Mesendoderm (in vitro differentiated cells): Measurements from ENCODE around the gene SLCO4A1.

ENCODE experiments used
- DNase-seq: peaks from one replicate; pipeline ENCODE4 v3.0.0; 2013
- H2AK5ac ChIP-seq: 2 replicates; pipeline ENCODE4 v1.6.1; 2013; ENCODE audit warnings: low read length, inconsistent platforms
- H2BK120ac ChIP-seq: 2 replicates; pipeline ENCODE4 v1.6.1; 2013; ENCODE audit warnings: low read depth, mild to moderate bottlenecking, low read length, moderate library complexity, mixed read lengths
- H2BK15ac ChIP-seq: replicated peaks from 2 replicates; pipeline ENCODE4 v1.6.1; 2013; ENCODE audit warnings: low read depth, mild to moderate bottlenecking, moderate library complexity
- H2BK5ac ChIP-seq: 2 replicates; pipeline ENCODE4 v1.6.1; 2013; ENCODE audit warnings: low read length, inconsistent platforms
- H3K18ac ChIP-seq: 2 replicates; pipeline ENCODE4 v1.6.1; 2013; ENCODE audit warnings: mild to moderate bottlenecking, low read length, mixed read lengths
- H3K23ac ChIP-seq: one replicate; pipeline ENCODE4 v1.6.1; 2013; ENCODE audit warnings: low read length
- H3K27ac ChIP-seq: 2 replicates; pipeline ENCODE4 v1.5.1; 2013; ENCODE audit warnings: low read depth, mild to moderate bottlenecking, inconsistent platforms, low read length, moderate library complexity
- H3K27me3 ChIP-seq: 2 replicates; pipeline ENCODE4 v1.6.1; 2013; ENCODE audit warnings: low read length, control low read depth, mild to moderate bottlenecking, inconsistent platforms; ENCODE audit not compliant: insufficient read depth, poor library complexity
- H3K36me3 ChIP-seq: 2 replicates; pipeline ENCODE4 v1.6.1; 2013; ENCODE audit warnings: low read length, inconsistent platforms; ENCODE audit not compliant: control insufficient read depth, insufficient read depth
- H3K4ac ChIP-seq: one replicate; pipeline ENCODE4 v1.6.1; 2013; ENCODE audit warnings: low read depth, mild to moderate bottlenecking, low read length, moderate library complexity
- H3K4me1 ChIP-seq: 2 replicates; pipeline ENCODE4 v1.6.1; 2013; ENCODE audit warnings: low read depth, low read length, inconsistent platforms; ENCODE audit not compliant: control insufficient read depth
- H3K4me2 ChIP-seq: 2 replicates; pipeline ENCODE4 v1.6.1; 2013; ENCODE audit warnings: low read length
- H3K4me3 ChIP-seq: 2 replicates; pipeline ENCODE4 v1.5.1; 2013; ENCODE audit warnings: mild to moderate bottlenecking, low read length
- H3K56ac ChIP-seq: one replicate; pipeline ENCODE4 v1.6.1; 2013; ENCODE audit warnings: low read length
- H3K79me1 ChIP-seq: 2 replicates; pipeline ENCODE4 v1.6.1; 2013; ENCODE audit warnings: low read length, inconsistent platforms
- H3K79me2 ChIP-seq: 2 replicates; pipeline ENCODE4 v1.6.1; 2013; ENCODE audit warnings: mild to moderate bottlenecking, low read length; ENCODE audit not compliant: control insufficient read depth, insufficient read depth
- H3K9ac ChIP-seq: 2 replicates; pipeline ENCODE4 v1.6.1; 2013; ENCODE audit warnings: low read length, inconsistent platforms
- H4K5ac ChIP-seq: one replicate; pipeline ENCODE4 v1.6.1; 2013; ENCODE audit warnings: low read length
- H4K8ac ChIP-seq: one replicate; pipeline ENCODE4 v1.6.1; 2013; ENCODE audit warnings: low read depth, mild to moderate bottlenecking, control low read depth, low read length, moderate library complexity
- WGBS: extraction: QIAGEN DNeasy Blood & Tissue Kit; methylation state at CpG from one replicate; pipeline ENCODE4 v1.1.7; 2013; ENCODE audit warnings: low lambda C conversion rate, missing lambda C conversion rate; ENCODE audit not compliant: insufficient coverage; ENCODE audit errors: extremely low coverage; 5-methylcytosine and 5-hydroxymethylcytosine counted together

Gene SLCO4A1

GRCh38 chr20:62694868-62695267 is 52.6 kb downstream of the SLCO4A1 start:
- WGBS = no CpG with 5 or more reads among the region's 15 CpGs
- H3K79me1 ChIP-seq = no peaks in the 10 kb centered on the region
- no peak for DNase-seq

GRCh38 chr20:62695448-62696414 is 53.4 kb downstream of the SLCO4A1 start:
- Histone ChIP-seq H3K18ac (no peak overlapping the region), H3K9ac (no peak overlapping the region), H3K23ac (no peak overlapping the region), H4K8ac (no peak overlapping the region), H3K4me3 (no peak overlapping the region), H3K4me2 (no peak overlapping the region), H3K27me3 (no peaks in the 10 kb centered on the region), H3K36me3 (no peaks in the 10 kb centered on the region), H3K27ac (no peak overlapping the region), H2BK120ac (no peak overlapping the region), H2BK5ac (no peak overlapping the region), H3K4me1 (no peaks in the 10 kb centered on the region), H4K5ac (no peak overlapping the region), H3K79me2 (no peaks in the 10 kb centered on the region), H2AK5ac (no peak overlapping the region), H2BK15ac (no peak overlapping the region), H3K4ac (no peak overlapping the region), H3K79me1 (no peaks in the 10 kb centered on the region), H3K56ac (no peak overlapping the region)
- no peak for DNase-seq
- WGBS = no CpG with 5 or more reads among the region's 32 CpGs

More at GRCh38 chr20:62694868-62695267, 52.6 kb downstream of the SLCO4A1 start:
- Histone ChIP-seq H3K27ac (no peak overlapping the region), H2BK5ac (no peak overlapping the region), H3K9ac (no peak overlapping the region), H3K4me3 (no peak overlapping the region), H3K79me2 (no peaks in the 10 kb centered on the region), H3K23ac (no peak overlapping the region), H3K27me3 (no peaks in the 10 kb centered on the region), H2BK15ac (no peak overlapping the region), H3K18ac (no peak overlapping the region), H3K4me2 (no peak overlapping the region), H3K4ac (no peak overlapping the region), H3K56ac (no peak overlapping the region), H3K4me1 (no peaks in the 10 kb centered on the region), H2AK5ac (no peak overlapping the region), H3K36me3 (no peaks in the 10 kb centered on the region), H4K8ac (no peak overlapping the region), H2BK120ac (no peak overlapping the region), H4K5ac (no peak overlapping the region)

GRCh38 chr20:62696434-62696957 is 54.2 kb downstream of the SLCO4A1 start:
- H2BK120ac ChIP-seq = no peak overlapping the region
- no peak overlapping the region for H4K8ac ChIP-seq
- H3K9ac ChIP-seq = no peak overlapping the region
- H2BK5ac ChIP-seq = no peak overlapping the region
- no peak overlapping the region for H4K5ac ChIP-seq
- H3K4me3 ChIP-seq = no peak overlapping the region
- H3K4ac ChIP-seq = no peak overlapping the region
- no peak overlapping the region for H3K27ac ChIP-seq
- no peak overlapping the region for H3K56ac ChIP-seq
- H3K4me1 ChIP-seq = no peaks in the 10 kb centered on the region
- no peak overlapping the region for H3K4me2 ChIP-seq
- H2AK5ac ChIP-seq = no peak overlapping the region
- no peaks in the 10 kb centered on the region for H3K79me2 ChIP-seq
- H3K79me1 ChIP-seq = no peaks in the 10 kb centered on the region
- no peak for DNase-seq
- WGBS = no CpG with 5 or more reads among the region's 16 CpGs
- H2BK15ac ChIP-seq = no peak overlapping the region
- H3K23ac ChIP-seq = no peak overlapping the region
- no peak overlapping the region for H3K18ac ChIP-seq
- no peaks in the 10 kb centered on the region for H3K27me3 ChIP-seq
- no peaks in the 10 kb centered on the region for H3K36me3 ChIP-seq

- H3K18ac ChIP-seq = no peak overlapping the region
Observed at GRCh38 chr20:62696989-62697388, 54.7 kb downstream of the SLCO4A1 start.

DNA sequence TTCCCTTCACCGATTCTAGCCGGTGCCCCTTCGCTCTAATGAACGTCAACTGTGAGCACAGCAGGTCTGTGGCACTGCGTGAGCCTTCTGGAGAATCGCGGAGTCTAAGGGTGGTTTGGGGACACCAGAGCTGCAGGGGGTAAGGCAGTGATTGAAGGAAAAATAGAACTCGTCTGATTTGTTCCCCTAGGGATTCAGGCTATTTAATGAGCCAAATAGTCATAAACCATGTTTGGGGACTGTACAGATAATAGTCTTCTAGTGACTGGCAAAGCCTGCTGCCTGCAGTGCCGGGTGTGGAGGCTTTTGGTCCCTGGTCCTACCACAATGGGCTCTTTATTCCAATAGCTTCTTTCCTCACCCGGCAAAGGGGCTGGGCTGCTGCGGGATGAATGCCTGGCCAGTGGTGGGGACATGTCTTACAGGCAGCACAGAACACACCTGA is 55.2 kb downstream of the SLCO4A1 start:
- H2AK5ac ChIP-seq = no peak overlapping the region
- no peak overlapping the region for H2BK5ac ChIP-seq
- no peaks in the 10 kb centered on the region for H3K79me2 ChIP-seq
- H3K4me2 ChIP-seq = no peak overlapping the region
- no peak overlapping the region for H3K9ac ChIP-seq
- H3K4ac ChIP-seq = no peak overlapping the region
- no peak overlapping the region for H3K27ac ChIP-seq
- H3K4me3 ChIP-seq = no peak overlapping the region
- no peak overlapping the region for H2BK120ac ChIP-seq
- H4K5ac ChIP-seq = no peak overlapping the region
- no peak overlapping the region for H3K56ac ChIP-seq
- H2BK15ac ChIP-seq = no peak overlapping the region
- WGBS = no CpG with 5 or more reads among the region's 11 CpGs
- no peaks in the 10 kb centered on the region for H3K79me1 ChIP-seq
- no peak overlapping the region for H3K23ac ChIP-seq
- H3K4me1 ChIP-seq = no peaks in the 10 kb centered on the region
- no peak for DNase-seq
- no peak overlapping the region for H4K8ac ChIP-seq
- H3K27me3 ChIP-seq = no peaks in the 10 kb centered on the region
- H3K18ac ChIP-seq = no peak overlapping the region
- no peaks in the 10 kb centered on the region for H3K36me3 ChIP-seq

More at GRCh38 chr20:62696989-62697388, 54.7 kb downstream of the SLCO4A1 start:
- Histone ChIP-seq H2BK120ac (no peak overlapping the region), H2AK5ac (no peak overlapping the region), H4K5ac (no peak overlapping the region), H3K79me2 (no peaks in the 10 kb centered on the region), H3K4me1 (no peaks in the 10 kb centered on the region), H3K4me3 (no peak overlapping the region), H3K4me2 (no peak overlapping the region), H2BK5ac (no peak overlapping the region), H3K4ac (no peak overlapping the region), H3K36me3 (no peaks in the 10 kb centered on the region), H3K27ac (no peak overlapping the region), H4K8ac (no peak overlapping the region), H3K9ac (no peak overlapping the region), H3K27me3 (no peaks in the 10 kb centered on the region), H3K56ac (no peak overlapping the region), H3K79me1 (no peaks in the 10 kb centered on the region), H3K23ac (no peak overlapping the region), H2BK15ac (no peak overlapping the region)
- no CpG with 5 or more reads among the region's 10 CpGs for WGBS
- DNase-seq = no peak
